Stimulated activated CD8-positive, alpha-beta memory T cell treated with anti-CD3 and anti-CD28 coated beads, Interleukin-2, amount 100 ng/mL, for 48 hours (primary cell): ENCODE results near the gene CDO1.
"Not testable (repeated sequence)": the region's sequence is repeated elsewhere in the genome, so short reads cannot be mapped to it uniquely, and the experiment has no call there.

Experiments used
- DNase-seq, 2 donors: peaks; one replicate each; pipeline ENCODE4 v3.0.0-alpha.2; 2020; ENCODE audit warnings: low read depth in 2 of 2

CDO1 gene

GRCh38 chr5:115829913-115830312, 13.5 kb upstream of the CDO1 start:
- no peak for DNase-seq

GRCh38 chr5:115825948-115826347, 9.5 kb upstream of the CDO1 start:
- DNase-seq, result no peak

GRCh38 chr5:115824983-115825382, 8.5 kb upstream of the CDO1 start:
- DNase-seq, result not testable (repeated sequence)

DNA sequence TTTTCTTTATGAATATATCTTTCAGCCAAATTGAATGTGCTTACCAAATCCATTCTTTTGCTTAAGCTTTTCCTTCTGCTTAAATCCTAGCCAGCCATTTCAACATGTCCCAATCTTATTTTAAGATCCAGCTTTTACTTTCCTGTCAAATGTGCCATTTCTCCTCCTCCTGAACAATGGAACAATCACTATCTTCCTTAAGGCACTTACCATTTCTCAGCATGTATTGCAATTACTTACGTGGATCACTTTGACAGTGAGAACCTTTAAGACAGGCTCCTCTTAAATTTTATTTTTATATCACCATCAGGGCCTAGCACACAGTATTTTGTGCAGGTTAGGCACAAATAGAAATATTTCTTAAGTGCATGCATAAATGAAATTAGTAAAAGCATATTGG, 4.4 kb upstream of the CDO1 start:
- DNase-seq, result no peak

DNA sequence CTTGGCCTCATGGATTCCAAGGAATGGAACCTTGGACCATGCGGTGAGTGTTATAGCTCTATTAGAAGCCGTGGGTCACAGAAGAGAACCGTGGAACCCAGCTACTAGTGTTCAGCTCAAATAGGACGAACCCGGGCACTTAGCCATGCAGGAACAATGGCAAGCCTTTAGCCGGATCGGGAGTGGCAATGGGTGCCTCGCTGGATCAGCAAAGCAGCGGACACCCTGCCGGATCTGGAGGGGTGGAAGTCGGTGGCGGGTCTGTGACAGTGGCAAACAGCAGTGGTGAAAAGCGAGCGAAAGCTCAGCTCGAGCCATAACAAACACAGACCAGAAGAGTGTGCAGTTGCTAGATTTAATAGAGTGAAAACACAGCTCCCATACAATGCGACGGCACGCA, 2.4 kb upstream of the CDO1 start:
- no peak for DNase-seq

- DNase-seq, result no peak
Observed at GRCh38 chr5:115817386-115817785, 927 bp upstream of the CDO1 start.

GRCh38 chr5:115815693-115816225, 700 bp downstream of the CDO1 start:
- no peak for DNase-seq

DNA sequence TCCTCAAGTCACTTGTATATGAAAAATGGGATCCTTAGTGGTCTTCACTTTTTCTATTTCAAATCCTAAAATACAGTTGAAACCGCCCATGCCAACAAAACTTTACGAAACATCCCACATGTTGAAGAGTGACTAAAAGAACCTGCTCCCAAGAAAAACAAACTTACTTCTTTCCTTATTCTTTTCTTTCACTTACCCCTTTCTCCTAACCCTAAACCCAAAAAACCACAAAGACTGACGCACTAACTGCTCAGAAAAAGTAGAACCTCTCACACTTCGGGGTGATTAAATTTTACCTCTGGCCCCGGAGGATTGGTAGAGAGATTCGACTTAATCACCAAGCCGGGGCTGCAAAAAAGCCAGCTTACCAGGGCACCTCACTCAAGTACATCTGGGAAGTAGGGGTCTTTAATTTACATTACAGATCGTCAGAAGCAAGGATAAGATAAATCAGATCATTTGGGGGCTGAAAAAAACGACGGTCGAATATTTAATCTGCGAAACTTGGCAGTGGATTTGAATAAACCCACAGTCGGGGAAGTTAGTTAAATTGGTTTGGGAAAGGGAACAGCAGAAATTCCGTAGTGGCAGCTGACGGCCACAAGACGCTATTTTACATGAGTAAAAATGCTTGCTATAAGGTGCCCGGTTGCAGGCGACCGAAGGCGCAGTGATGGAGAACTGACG, 1.3 kb downstream of the CDO1 start:
- DNase-seq, result no peak

- DNase-seq, result no peak
Observed at GRCh38 chr5:115813719-115814118, 2.7 kb downstream of the CDO1 start.

DNA sequence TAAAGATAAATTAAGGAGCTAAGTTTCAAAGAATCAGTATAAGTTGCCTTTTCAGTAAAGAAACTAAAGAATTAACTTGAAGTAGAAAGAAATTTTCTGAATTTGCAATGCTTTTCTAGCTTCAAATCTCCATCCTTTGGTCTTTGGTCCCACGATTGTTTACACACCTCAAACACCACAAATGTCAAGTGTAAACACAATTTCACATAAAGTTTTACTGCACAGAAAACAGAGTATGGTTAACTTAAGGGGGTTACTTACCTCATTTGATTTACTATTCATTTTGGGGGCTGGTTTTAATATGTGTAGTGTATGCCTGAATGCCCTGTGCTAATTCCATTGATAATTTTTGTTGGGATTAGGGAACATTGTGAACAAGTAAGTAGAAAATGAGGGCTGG, 4.1 kb downstream of the CDO1 start:
- no peak for DNase-seq

- DNase-seq, result no peak
Observed at GRCh38 chr5:115811406-115811805, 5.1 kb downstream of the CDO1 start.

DNA sequence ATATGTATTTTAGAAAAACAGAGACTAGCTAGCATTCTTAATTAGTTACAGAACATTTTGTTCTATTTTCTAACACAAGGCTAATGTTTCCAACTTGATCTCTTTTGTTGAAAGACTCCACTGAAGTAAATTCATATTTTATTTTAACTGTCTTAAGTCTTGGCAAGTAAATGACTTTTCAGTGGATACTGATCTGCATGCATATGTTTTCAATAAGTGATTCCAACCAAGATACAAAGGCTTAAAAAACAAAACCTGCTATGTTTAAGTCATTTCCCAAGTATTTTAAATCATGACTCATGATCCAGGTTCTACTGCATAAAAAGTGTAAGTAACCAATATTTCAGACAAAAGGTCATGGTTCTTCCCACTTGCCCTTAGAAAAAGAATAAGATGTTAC, 5.7 kb downstream of the CDO1 start:
- no peak for DNase-seq

DNA sequence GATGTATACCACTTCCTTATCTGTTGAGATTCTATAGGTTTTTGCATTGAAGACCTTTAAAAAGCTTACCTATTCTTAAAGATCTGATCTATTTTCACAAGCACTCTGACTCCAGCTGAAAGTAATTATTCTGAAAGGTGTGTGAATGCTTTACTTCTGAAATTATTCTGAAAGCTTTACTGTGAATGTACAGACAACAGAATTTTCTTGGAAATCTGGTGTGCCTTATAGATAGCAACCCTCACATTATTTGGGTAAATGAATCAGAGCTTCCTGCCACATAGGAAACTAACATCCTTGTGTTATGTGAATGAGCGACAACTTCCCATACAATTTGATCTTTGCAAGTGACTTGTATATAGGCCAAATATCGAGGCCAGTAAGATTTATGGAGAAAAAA, 6.5 kb downstream of the CDO1 start:
- DNase-seq, result no peak

DNA sequence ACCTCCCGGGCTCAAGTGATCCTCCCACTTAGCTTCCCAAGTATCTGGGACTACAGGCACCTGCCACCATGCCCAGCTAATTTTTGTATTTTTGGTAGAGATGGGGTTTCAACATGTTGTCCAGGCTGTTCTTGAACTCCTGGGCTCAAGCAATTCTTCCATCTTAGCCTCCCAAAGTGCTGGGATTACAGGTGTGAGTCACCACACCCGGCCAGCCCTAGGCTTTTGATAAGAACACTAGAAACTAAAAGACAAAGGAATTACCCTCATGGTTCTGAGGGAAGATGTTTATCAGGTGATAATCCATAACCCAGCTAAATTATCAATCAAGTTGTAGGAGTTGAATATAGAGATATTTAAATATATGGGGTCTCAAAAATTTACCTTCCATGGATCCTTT, 8.4 kb downstream of the CDO1 start:
- not testable (repeated sequence) for DNase-seq

DNA sequence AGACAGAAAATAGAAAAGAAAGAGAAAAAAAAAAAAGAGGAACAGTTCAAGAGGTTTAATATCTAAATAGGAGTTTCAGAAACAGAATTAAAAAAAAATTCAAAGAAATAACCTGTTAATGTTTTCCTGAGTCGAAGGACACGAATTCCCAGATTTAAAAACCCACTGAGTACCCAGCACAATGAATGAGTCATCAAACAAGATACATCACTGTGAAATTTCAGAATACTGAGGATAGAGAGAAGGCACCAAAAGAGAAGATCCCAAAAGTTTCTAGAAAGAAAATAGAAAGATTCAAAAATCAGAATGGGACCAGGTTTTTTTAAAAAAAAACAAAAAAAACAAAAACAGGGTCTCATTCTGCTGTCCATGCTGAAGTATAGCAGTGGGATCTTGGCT, 8.8 kb downstream of the CDO1 start:
- no peak for DNase-seq

GRCh38 chr5:115806986-115807653, 9.3 kb downstream of the CDO1 start:
- no peak for DNase-seq

GRCh38 chr5:115801984-115802383, 14.5 kb downstream of the CDO1 start:
- no peak for DNase-seq

- DNase-seq, result no peak
Observed at GRCh38 chr5:115801152-115801551, 15.3 kb downstream of the CDO1 start.

DNA sequence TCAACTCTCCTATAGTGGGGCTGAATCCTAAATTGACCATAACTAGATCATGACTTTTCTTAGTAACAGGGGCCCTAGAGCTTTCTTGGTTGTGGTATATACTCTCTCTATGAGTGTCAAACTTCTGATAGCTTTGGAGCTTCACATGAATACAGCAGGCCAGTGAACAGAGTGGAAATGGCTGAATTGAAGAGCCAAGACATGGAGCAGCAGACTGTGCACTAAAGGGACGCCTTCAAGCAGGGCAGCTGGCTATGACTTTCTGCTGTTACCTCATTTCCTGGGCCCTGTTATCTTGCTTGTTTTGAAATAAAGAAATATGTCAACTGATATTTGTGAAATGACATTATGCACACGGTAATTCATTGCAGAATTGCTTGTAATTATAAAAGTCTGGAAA, 16.4 kb downstream of the CDO1 start:
- no peak for DNase-seq

- DNase-seq, result no peak
Observed at GRCh38 chr5:115798252-115798651, 18.2 kb downstream of the CDO1 start.

DNA sequence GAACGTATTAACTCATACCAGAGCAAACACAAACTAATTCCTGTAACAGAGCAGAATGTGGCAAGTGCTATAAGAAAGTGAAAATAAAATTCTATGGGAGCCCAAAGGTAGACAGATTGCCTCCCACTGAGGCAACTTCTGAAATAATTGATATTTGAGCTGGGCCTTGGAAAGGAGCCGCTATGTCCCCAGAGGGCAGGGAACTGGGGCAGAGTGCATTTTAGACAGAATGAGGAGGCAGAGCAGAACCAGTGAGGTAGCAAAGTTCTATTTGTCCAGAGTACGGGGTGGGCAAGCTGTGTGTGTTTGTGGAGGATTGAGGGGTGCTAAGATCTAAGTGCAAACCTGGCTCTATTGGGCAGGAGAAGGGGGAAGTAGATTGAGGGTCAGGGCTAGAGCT, 19.8 kb downstream of the CDO1 start:
- no peak for DNase-seq

- DNase-seq, result no peak
Observed at GRCh38 chr5:115795700-115796099, 20.8 kb downstream of the CDO1 start.

GRCh38 chr5:115788440-115788839, 28.0 kb downstream of the CDO1 start:
- no peak for DNase-seq

- no peak for DNase-seq
Observed at GRCh38 chr5:115787426-115787825, 29.0 kb downstream of the CDO1 start.
